Gastroesophageal sphincter (tissue), 3 donors: ENCODE data around the gene CDK14.

Experiments
- CTCF ChIP-seq, 4 experiments: fragments of 200-600 bp in 2 of 4; fragments of 450-650 bp in 2 of 4; sonication (generic) in 1 of 4; IDR thresholded peaks; one replicate each; pipeline ENCODE4 v1.5.1; 2017 to 2019; ENCODE audit warnings: antibody characterized with exemption in 4 of 4, mild to moderate bottlenecking in 2 of 4, moderate library complexity in 2 of 4
- EP300 ChIP-seq: sonication (generic); formaldehyde crosslinking; IDR thresholded peaks from one replicate; pipeline ENCODE4 v1.6.1; 2017; ENCODE audit warnings: antibody characterized with exemption, mild to moderate bottlenecking
- POLR2A ChIP-seq, 2 donors: fragments of 450-650 bp; IDR thresholded peaks; one replicate each; pipeline ENCODE4 v1.6.1; 2017; ENCODE audit warnings: antibody characterized with exemption in 2 of 2, mild to moderate bottlenecking in 2 of 2, moderate library complexity in 1 of 2
- POLR2AphosphoS5 ChIP-seq: sonication (generic); formaldehyde crosslinking; IDR thresholded peaks from one replicate; pipeline ENCODE4 v1.6.1; 2017; ENCODE audit warnings: antibody characterized with exemption

GRCh38 chr7:90617442-90617841 is 21.3 kb downstream of the CDK14 start:
- TF ChIP-seq POLR2A (IDR thresholded peaks at IDR 0.05) = no peak
- no peak for TF ChIP-seq CTCF (IDR thresholded peaks at IDR 0.05)
- no peak for TF ChIP-seq EP300
- TF ChIP-seq POLR2AphosphoS5 = no peak
